AG09319 (cell line): Measurements from ENCODE around the gene CAMK2G.

Source experiments
- DNase-seq: peaks from one replicate; pipeline ENCODE4 v3.0.0-alpha.2; 2010; ENCODE audit warnings: low read depth; ENCODE audit errors: extremely low read depth
- CTCF ChIP-seq: IDR thresholded peaks from 2 replicates; pipeline ENCODE4 v1.5.1; 2011; ENCODE audit warnings: low read depth, mild to moderate bottlenecking, inconsistent platforms, low read length, moderate library complexity

Gene CAMK2G

GRCh38 chr10:73773152-73773879, 101.0 kb downstream of the CAMK2G start:
- no peak for TF ChIP-seq CTCF
- no peak for DNase-seq

DNA sequence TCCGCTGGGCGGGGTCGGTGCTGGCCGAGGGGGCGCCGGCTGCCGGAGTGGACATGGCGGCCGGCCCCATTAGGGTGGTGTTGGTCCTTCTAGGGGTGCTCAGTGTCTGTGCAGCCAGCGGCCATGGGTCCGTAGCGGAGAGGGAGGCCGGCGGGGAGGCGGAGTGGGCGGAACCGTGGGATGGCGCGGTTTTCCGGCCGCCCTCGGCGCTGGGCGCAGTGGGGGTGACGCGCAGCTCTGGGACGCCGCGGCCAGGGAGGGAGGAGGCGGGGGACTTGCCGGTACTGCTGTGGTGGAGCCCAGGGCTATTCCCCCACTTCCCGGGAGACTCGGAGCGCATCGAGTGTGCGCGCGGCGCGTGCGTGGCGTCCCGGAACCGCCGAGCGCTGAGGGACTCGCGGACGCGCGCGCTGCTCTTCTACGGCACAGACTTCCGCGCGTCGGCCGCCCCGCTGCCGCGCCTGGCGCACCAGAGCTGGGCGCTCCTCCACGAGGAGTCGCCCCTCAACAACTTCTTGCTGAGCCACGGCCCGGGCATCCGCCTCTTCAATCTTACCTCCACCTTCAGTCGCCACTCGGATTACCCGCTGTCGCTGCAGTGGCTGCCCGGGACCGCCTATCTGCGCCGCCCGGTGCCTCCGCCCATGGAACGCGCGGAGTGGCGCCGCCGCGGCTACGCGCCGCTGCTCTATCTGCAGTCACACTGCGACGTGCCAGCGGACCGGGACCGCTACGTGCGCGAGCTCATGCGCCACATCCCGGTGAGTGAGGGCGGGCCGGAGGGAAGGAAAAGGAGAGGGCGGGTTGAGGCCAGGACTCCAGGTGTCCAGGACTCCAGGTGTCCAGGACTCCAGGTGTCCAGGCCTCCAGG, 101.8 kb downstream of the CAMK2G start:
- peak; percentile 50 for DNase-seq
- no peak; the same call in 1 of the 2 replicates for TF ChIP-seq CTCF

DNA sequence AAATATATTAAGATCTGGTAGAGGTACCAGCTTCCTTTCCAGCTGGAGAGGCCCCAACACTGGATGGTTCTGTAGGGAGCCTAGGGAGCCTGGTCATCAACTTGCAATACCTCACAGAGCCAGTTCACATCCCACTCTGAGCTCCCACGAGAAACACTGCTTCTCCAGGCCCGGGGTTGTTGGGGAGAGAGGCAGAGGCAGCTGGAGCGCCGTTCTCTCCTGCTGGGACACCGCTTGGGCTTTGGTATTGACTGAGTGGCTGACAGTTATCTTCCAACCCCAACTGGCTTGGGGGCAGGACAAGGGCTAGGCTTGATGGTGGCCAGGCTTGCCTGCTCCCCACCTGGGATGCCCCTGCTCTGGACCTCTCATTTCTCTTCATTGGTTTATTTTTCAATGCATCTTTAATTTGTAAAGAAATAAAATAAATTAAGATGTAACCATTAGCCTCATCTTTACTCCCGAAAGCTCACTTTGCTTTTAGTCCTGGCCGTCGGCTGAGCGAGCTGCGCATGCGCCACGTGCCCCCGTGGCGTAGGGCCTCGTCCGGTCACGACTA, 102.6 kb downstream of the CAMK2G start:
- TF ChIP-seq CTCF: no peak
- peak; percentile 51 for DNase-seq

GRCh38 chr10:73769396-73769795, 105.0 kb downstream of the CAMK2G start:
- TF ChIP-seq CTCF: no peak
- DNase-seq: no peak

DNA sequence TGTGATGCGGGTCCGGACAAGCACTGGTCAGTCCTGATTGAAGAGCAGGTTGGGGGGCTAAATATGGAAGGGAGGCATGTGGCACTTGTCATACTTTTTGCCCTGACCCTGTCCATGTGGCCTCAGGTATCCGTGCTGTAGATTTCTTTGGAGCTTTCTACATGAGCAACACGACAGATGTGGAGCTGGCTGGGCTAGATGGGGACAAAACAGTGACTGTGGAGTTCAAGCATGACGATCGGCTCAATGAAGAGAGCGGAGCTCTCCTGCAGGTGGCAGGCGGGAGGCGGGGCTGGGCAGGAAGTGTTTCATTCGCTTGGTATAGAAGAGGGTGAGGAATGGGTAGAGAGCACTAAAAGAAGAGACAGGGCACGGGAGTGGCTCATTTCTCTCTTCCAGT, 105.5 kb downstream of the CAMK2G start:
- no peak for DNase-seq
- no peak for TF ChIP-seq CTCF

GRCh38 chr10:73765066-73765465, 109.3 kb downstream of the CAMK2G start:
- no peak for TF ChIP-seq CTCF
- DNase-seq: no peak

- DNase-seq: no peak
- TF ChIP-seq CTCF: no peak
Observed at GRCh38 chr10:73763343-73763742, 111.0 kb downstream of the CAMK2G start.
